HepG2 (cell line): Measurements from ENCODE around the gene S100A13. TPM values are rescaled to one million over a fixed set of nuclear protein-coding genes. Genes with fewer than 3 reads are reported as not detected.

ENCODE experiments used
- ATF2 ChIP-seq: sonication (generic); formaldehyde crosslinking; IDR thresholded peaks from 2 replicates; pipeline ENCODE4 v1.4.0; 2020; ENCODE audit warnings: missing genetic modification reagents
- BRCA1 ChIP-seq: sonication (generic); formaldehyde crosslinking; IDR thresholded peaks from 2 replicates; pipeline ENCODE4 v1.4.0; 2020; ENCODE audit warnings: missing genetic modification reagents
- CERS6 ChIP-seq: sonication (generic); formaldehyde crosslinking; IDR thresholded peaks from 2 replicates; pipeline ENCODE4 v1.5.0; 2020; ENCODE audit warnings: missing genetic modification reagents
- FOXK1 ChIP-seq: sonication (generic); formaldehyde crosslinking; IDR thresholded peaks from 2 replicates; pipeline ENCODE4 v1.4.0; 2020; ENCODE audit warnings: low read depth, missing genetic modification reagents, borderline replicate concordance
- GTF2F1 ChIP-seq: fragments of 150-350 bp; IDR thresholded peaks from 2 replicates; pipeline ENCODE4 v1.6.1; 2014; ENCODE audit warnings: low read length
- HNRNPUL1 ChIP-seq: fragments of 200-400 bp; formaldehyde crosslinking; IDR thresholded peaks from 2 replicates; pipeline ENCODE4 v1.6.1; 2017; ENCODE audit warnings: low read depth, mild to moderate bottlenecking, low read length, moderate library complexity
- NFRKB ChIP-seq: fragments of 450-650 bp; IDR thresholded peaks from 2 replicates; pipeline ENCODE4 v1.6.1; 2017
- POLR2A ChIP-seq, 2 experiments: IDR thresholded peaks; 2 replicates each; pipeline ENCODE4 v1.6.1; 2011; ENCODE audit warnings: low read depth in 2 of 2, low read length in 2 of 2, mild to moderate bottlenecking in 1 of 2, moderate library complexity in 1 of 2; ENCODE audit not compliant: insufficient read depth in 1 of 2
- SIN3B ChIP-seq: fragments of 150-350 bp; IDR thresholded peaks from 2 replicates; pipeline ENCODE4 v1.6.1; 2014; ENCODE audit warnings: low read length
- SNAPC2 ChIP-seq: sonication (generic); formaldehyde crosslinking; IDR thresholded peaks from 2 replicates; pipeline ENCODE4 v1.8.1; 2022; ENCODE audit warnings: mild to moderate bottlenecking, missing genetic modification reagents
- SOX13 ChIP-seq, 3 experiments: fragments of 450-650 bp in 1 of 3; sonication (generic) in 1 of 3; formaldehyde crosslinking in 1 of 3; IDR thresholded peaks in 2 of 3; conservative IDR thresholded peaks in 1 of 3; 2 replicates each; pipeline versions ENCODE4 v1.5.0 to v1.6.1; 2016 to 2020; ENCODE audit warnings: antibody characterized with exemption in 1 of 3, mild to moderate bottlenecking in 1 of 3, missing compliant biosample characterization in 1 of 3, missing genetic modification reagents in 1 of 3, moderate library complexity in 1 of 3
- ZNF224 ChIP-seq: sonication (generic); formaldehyde crosslinking; IDR thresholded peaks from 2 replicates; pipeline ENCODE4 v1.5.0; 2020; ENCODE audit warnings: mild to moderate bottlenecking, missing genetic modification reagents
- ZNF335 ChIP-seq: sonication (generic); formaldehyde crosslinking; IDR thresholded peaks from 2 replicates; pipeline ENCODE4 v1.4.0; 2020; ENCODE audit warnings: missing genetic modification reagents
- ZNF563 ChIP-seq: sonication (generic); formaldehyde crosslinking; IDR thresholded peaks from 2 replicates; pipeline ENCODE4 v1.8.0; 2022; ENCODE audit warnings: mild to moderate bottlenecking, moderate library complexity, missing genetic modification reagents
- polyA plus RNA-seq, 8 experiments: library from polyadenylated mRNA; depleted of rRNA in 3 of 8; stranded (reverse) in 7 of 8; unstranded in 1 of 8; fragments of >200 nt; fragmentation: Illumina TruSeq in 4 of 8; extraction: Trizol in 4 of 8; gene quantifications; 2 replicates each; pipeline versions ENCODE4 v1.2.1 to v1.2.3, GENCODE V29; 2011 to 2016; ENCODE audit warnings: low read depth in 4 of 8, missing spikeins in 1 of 8, mixed read lengths in 1 of 8; ENCODE audit not compliant: insufficient read depth in 1 of 8
- total RNA-seq, 5 experiments: library from RNA; depleted of rRNA; stranded (reverse); fragments of >200 nt; fragmentation: Illumina TruSeq; extraction: Trizol; gene quantifications; 2 replicates each; pipeline ENCODE4 v1.2.3, GENCODE V29; 2016; ENCODE audit warnings: low read depth in 1 of 5
- TF ChIP-seq, protein P1 (sequence below): sonication (generic); formaldehyde crosslinking; IDR thresholded peaks from 2 replicates; pipeline ENCODE4 v1.8.0; 2022; ENCODE audit warnings: mild to moderate bottlenecking, missing genetic modification reagents
- TF ChIP-seq, protein P2 (sequence below): sonication (generic); formaldehyde crosslinking; IDR thresholded peaks from 2 replicates; pipeline ENCODE4 v1.4.0; 2020; ENCODE audit warnings: missing genetic modification reagents
- TF ChIP-seq, protein P3 (sequence below): sonication (generic); formaldehyde crosslinking; IDR thresholded peaks from 2 replicates; pipeline ENCODE4 v1.4.0; 2020; ENCODE audit warnings: mild to moderate bottlenecking, missing genetic modification reagents, borderline replicate concordance

S100A13 gene
- total and polyA plus RNA-seq, 2 of the 13 experiments (the other 11 are each of a cell fraction or from before 2014, with no cell fraction given): 89.5 to 172 TPM

- TF ChIP-seq, protein P1, sequence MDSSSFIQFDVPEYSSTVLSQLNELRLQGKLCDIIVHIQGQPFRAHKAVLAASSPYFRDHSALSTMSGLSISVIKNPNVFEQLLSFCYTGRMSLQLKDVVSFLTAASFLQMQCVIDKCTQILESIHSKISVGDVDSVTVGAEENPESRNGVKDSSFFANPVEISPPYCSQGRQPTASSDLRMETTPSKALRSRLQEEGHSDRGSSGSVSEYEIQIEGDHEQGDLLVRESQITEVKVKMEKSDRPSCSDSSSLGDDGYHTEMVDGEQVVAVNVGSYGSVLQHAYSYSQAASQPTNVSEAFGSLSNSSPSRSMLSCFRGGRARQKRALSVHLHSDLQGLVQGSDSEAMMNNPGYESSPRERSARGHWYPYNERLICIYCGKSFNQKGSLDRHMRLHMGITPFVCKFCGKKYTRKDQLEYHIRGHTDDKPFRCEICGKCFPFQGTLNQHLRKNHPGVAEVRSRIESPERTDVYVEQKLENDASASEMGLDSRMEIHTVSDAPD (CRISPR knock-in tag): peak; percentile 32; the same call in 1 of the 2 replicates
- TF ChIP-seq SOX13 (IDR thresholded peaks at IDR 0.05) (no peak), SOX13 (CRISPR knock-in tag; conservative IDR thresholded peaks at IDR 0.05 in 1 of 2, IDR thresholded peaks at IDR 0.05 in 1 of 2) (0 out of 4 replicates have a peak, but pooled peaks have one; percentile 12 to 78), POLR2A (IDR thresholded peaks at IDR 0.05; ENCODE audit: insufficient read depth in 1 of 2, low read depth in 2 of 2, low read length in 2 of 2) (peak; percentile 85), NFRKB (peak; percentile 89), ZNF563 (CRISPR knock-in tag) (peak; percentile 73), GTF2F1 (no peak), HNRNPUL1 (no peak), SIN3B (no peak), ATF2 (CRISPR knock-in tag) (peak; percentile 96), CERS6 (no peak), FOXK1 (CRISPR knock-in tag) (0 out of 2 replicates have a peak, but pooled peaks have one; percentile 13), ZNF224 (CRISPR knock-in tag) (peak; percentile 87; the same call in 1 of the 2 replicates), SNAPC2 (CRISPR knock-in tag) (0 out of 2 replicates have a peak, but pooled peaks have one; percentile 38), ZNF335 (CRISPR knock-in tag) (no peak), BRCA1 (CRISPR knock-in tag) (no peak; the same call in 1 of the 2 replicates)
- TF ChIP-seq, protein P2, sequence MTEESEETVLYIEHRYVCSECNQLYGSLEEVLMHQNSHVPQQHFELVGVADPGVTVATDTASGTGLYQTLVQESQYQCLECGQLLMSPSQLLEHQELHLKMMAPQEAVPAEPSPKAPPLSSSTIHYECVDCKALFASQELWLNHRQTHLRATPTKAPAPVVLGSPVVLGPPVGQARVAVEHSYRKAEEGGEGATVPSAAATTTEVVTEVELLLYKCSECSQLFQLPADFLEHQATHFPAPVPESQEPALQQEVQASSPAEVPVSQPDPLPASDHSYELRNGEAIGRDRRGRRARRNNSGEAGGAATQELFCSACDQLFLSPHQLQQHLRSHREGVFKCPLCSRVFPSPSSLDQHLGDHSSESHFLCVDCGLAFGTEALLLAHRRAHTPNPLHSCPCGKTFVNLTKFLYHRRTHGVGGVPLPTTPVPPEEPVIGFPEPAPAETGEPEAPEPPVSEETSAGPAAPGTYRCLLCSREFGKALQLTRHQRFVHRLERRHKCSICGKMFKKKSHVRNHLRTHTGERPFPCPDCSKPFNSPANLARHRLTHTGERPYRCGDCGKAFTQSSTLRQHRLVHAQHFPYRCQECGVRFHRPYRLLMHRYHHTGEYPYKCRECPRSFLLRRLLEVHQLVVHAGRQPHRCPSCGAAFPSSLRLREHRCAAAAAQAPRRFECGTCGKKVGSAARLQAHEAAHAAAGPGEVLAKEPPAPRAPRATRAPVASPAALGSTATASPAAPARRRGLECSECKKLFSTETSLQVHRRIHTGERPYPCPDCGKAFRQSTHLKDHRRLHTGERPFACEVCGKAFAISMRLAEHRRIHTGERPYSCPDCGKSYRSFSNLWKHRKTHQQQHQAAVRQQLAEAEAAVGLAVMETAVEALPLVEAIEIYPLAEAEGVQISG (CRISPR knock-in tag): peak; percentile 80
- TF ChIP-seq, protein P3, sequence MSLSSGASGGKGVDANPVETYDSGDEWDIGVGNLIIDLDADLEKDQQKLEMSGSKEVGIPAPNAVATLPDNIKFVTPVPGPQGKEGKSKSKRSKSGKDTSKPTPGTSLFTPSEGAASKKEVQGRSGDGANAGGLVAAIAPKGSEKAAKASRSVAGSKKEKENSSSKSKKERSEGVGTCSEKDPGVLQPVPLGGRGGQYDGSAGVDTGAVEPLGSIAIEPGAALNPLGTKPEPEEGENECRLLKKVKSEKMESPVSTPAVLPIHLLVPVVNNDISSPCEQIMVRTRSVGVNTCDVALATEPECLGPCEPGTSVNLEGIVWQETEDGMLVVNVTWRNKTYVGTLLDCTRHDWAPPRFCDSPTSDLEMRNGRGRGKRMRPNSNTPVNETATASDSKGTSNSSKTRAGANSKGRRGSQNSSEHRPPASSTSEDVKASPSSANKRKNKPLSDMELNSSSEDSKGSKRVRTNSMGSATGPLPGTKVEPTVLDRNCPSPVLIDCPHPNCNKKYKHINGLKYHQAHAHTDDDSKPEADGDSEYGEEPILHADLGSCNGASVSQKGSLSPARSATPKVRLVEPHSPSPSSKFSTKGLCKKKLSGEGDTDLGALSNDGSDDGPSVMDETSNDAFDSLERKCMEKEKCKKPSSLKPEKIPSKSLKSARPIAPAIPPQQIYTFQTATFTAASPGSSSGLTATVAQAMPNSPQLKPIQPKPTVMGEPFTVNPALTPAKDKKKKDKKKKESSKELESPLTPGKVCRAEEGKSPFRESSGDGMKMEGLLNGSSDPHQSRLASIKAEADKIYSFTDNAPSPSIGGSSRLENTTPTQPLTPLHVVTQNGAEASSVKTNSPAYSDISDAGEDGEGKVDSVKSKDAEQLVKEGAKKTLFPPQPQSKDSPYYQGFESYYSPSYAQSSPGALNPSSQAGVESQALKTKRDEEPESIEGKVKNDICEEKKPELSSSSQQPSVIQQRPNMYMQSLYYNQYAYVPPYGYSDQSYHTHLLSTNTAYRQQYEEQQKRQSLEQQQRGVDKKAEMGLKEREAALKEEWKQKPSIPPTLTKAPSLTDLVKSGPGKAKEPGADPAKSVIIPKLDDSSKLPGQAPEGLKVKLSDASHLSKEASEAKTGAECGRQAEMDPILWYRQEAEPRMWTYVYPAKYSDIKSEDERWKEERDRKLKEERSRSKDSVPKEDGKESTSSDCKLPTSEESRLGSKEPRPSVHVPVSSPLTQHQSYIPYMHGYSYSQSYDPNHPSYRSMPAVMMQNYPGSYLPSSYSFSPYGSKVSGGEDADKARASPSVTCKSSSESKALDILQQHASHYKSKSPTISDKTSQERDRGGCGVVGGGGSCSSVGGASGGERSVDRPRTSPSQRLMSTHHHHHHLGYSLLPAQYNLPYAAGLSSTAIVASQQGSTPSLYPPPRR (CRISPR knock-in tag): peak; percentile 67
These were observed 6.7 kb upstream of the S100A13 start, which contains the start of gene CHTOP (continued) for GRCh38 chr1:153633754-153634665.
